ENCODE data around the gene GPATCH3. TPM values are rescaled to one million over a fixed set of nuclear protein-coding genes. Genes with fewer than 3 reads are reported as not detected.

The GPATCH3 gene
- total RNA-seq, 1 donor from 2014 or later, result 23.4 TPM

GRCh38 chr1:26844424-26845196, 55.7 kb downstream of the GPATCH3 start:
- no peak overlapping the region for H3K27ac Mint-ChIP-seq (ENCODE audit: unreplicated experiment)
- H3K9me3 Mint-ChIP-seq (ENCODE audit: unreplicated experiment), result no peaks in the 10 kb centered on the region
- no peak for TF ChIP-seq CTCF (IDR thresholded peaks at IDR 0.05; ENCODE audit: unreplicated experiment)
- H3K4me1 Mint-ChIP-seq (ENCODE audit: unreplicated experiment), result no peaks in the 10 kb centered on the region
- H3K36me3 Mint-ChIP-seq (ENCODE audit: low read depth, unreplicated experiment), result peaks cover 13% of the 10 kb centered on the region
- no peak for DNase-seq (ENCODE audit: low spot score)
- no peak overlapping the region for H3K4me3 Mint-ChIP-seq (ENCODE audit: unreplicated experiment)
- peaks cover 4% of the 10 kb centered on the region for H3K27me3 Mint-ChIP-seq (ENCODE audit: unreplicated experiment)

Other genes with a start within 250 kb of the GPATCH3 start
- gene ARID1A, start 204.5 kb downstream of the GPATCH3 start, total RNA-seq (ENCODE audit: unreplicated experiment), result 115 TPM
- 7.6 TPM for gene PIGV, start 112.5 kb downstream of the GPATCH3 start, total RNA-seq (ENCODE audit: unreplicated experiment)
- 32.4 TPM for gene ZDHHC18, start 73.8 kb downstream of the GPATCH3 start, total RNA-seq (ENCODE audit: unreplicated experiment)
- gene SFN, start 37.3 kb downstream of the GPATCH3 start, total RNA-seq (ENCODE audit: unreplicated experiment), result 0.54 TPM
- gene GPN2, start 10.2 kb downstream of the GPATCH3 start, total RNA-seq (ENCODE audit: unreplicated experiment), result 31.4 TPM
- not detected for gene NR0B2, start 13.5 kb upstream of the GPATCH3 start, total RNA-seq (ENCODE audit: unreplicated experiment)
- gene NUDC, start 21.3 kb upstream of the GPATCH3 start, total RNA-seq (ENCODE audit: unreplicated experiment), result 60.8 TPM
- gene KDF1, start 60.0 kb upstream of the GPATCH3 start, total RNA-seq (ENCODE audit: unreplicated experiment), result 0.21 TPM
- gene TRNP1, start 93.2 kb upstream of the GPATCH3 start, total RNA-seq (ENCODE audit: unreplicated experiment), result 4.2 TPM
- gene TENT5B, start 112.4 kb upstream of the GPATCH3 start, total RNA-seq (ENCODE audit: unreplicated experiment), result 14.1 TPM